Heart right ventricle (tissue), 16 donors: Measurements from ENCODE around the gene TRIM59. TPM values are rescaled to one million over a fixed set of nuclear protein-coding genes. Genes with fewer than 3 reads are reported as not detected.

ENCODE experiments used
- ATAC-seq, 8 donors: fragments of 200-7000 bp; cut with Tn5 transposase; one replicate each; pipeline ENCODE4 v1.9.1; 2020; ENCODE audit warnings: mild to moderate bottlenecking in 8 of 8, moderate library complexity in 8 of 8, moderate number of reproducible peaks in 1 of 8
- DNase-seq, 2 donors: peaks; one replicate each; pipeline ENCODE4 v3.0.0-alpha.2; 2020
- H3K27ac ChIP-seq, 10 donors: fragments of 200-600 bp; sonication (generic) in 2 of 10; one replicate each; pipeline versions ENCODE4 v1.5.0 to v1.8.0; 2020 to 2022; ENCODE audit warnings: mild to moderate bottlenecking in 3 of 10
- H3K27me3 ChIP-seq, 7 donors: fragments of 200-600 bp; one replicate each; pipeline ENCODE4 v1.8.0; 2021 to 2022; ENCODE audit warnings: mild to moderate bottlenecking in 2 of 7
- H3K36me3 ChIP-seq, 9 donors: fragments of 200-600 bp; sonication (generic) in 1 of 9; one replicate each; pipeline versions ENCODE4 v1.5.0 to v1.8.0; 2020 to 2022; ENCODE audit warnings: mild to moderate bottlenecking in 2 of 9
- H3K4me1 ChIP-seq, 9 donors: fragments of 200-600 bp; sonication (generic) in 1 of 9; one replicate each; pipeline versions ENCODE4 v1.5.0 to v1.8.0; 2020 to 2022; ENCODE audit warnings: mild to moderate bottlenecking in 4 of 9
- H3K4me3 ChIP-seq, 10 donors: fragments of 200-600 bp; sonication (generic) in 2 of 10; one replicate each; pipeline versions ENCODE4 v1.5.0 to v1.8.0; 2020 to 2022; ENCODE audit warnings: mild to moderate bottlenecking in 7 of 10, moderate library complexity in 2 of 10
- H3K9me3 ChIP-seq, 11 donors: fragments of 200-600 bp in 10 of 11; sonication (generic) in 2 of 11; one replicate each; pipeline versions ENCODE4 v1.5.0 to v1.8.0; 2013 to 2022; ENCODE audit warnings: mild to moderate bottlenecking in 2 of 11, control low read depth in 1 of 11, moderate library complexity in 1 of 11
- CTCF ChIP-seq, 9 donors: fragments of 200-600 bp; sonication (generic) in 2 of 9; IDR thresholded peaks; one replicate each; pipeline versions ENCODE4 v1.5.0 to v1.8.0; 2021 to 2022; ENCODE audit warnings: antibody characterized with exemption in 9 of 9, mild to moderate bottlenecking in 5 of 9, moderate library complexity in 1 of 9
- WGBS, 2 donors: extraction: QIAGEN DNeasy Blood & Tissue Kit; methylation state at CpG; one replicate each; pipeline ENCODE4 v1.1.7; 2013; ENCODE audit warnings: inconsistent platforms in 1 of 2; 5-methylcytosine and 5-hydroxymethylcytosine counted together
- intact Hi-C, 10 donors: fragments of 100-400 bp; cut with DNase I; formaldehyde crosslinking; loops; one replicate each; pipeline versions ENCODE4 v1.11.1 to v1.14.2; 2022
- polyA plus RNA-seq, 2 donors: library from polyadenylated mRNA; stranded (reverse); fragments of 200-250 nt; gene quantifications; one replicate each; pipeline ENCODE4 v1.2.3, GENCODE V29; 2013
- total RNA-seq, 10 donors: library from RNA; stranded (reverse); fragmentation: NEBNext Ultra II Directional in 3 of 10; extraction: Animal tissue kit (Norgen Biotek cat#: 25700) in 3 of 10; gene quantifications; one replicate each; pipeline versions ENCODE4 v1.2.1 to v1.2.4, GENCODE V29; 2021 to 2023
- donor health status: Arrhythmogenic right ventricular cardiomyopathy.
- donor health status: ischemic (EF 13 %, LVEDD 7.1; RV severe dilation, severe dysfunction).
- donor health status: healthy with polysubstance abuse.
- donor health status: DM: no; HTN: yes; CAD: no.
- donor health status: DM: no; HTN: no; CAD: no.
- donor health status: ischemic (EF 25% LVEDD 6.9; RV normal size, moderate dysfunction).
- donor health status: ischemic (EF 25% LVEDD 5.7; RV mildly dilated, moderate dysfunction).
- donor health status: healthy.
- donor health status: DM: yes; HTN: yes; CAD: no.
- donor health status: Ischemic cardiomyopathy.
- donor health status: ischemic (EF 35%, LVEDD 5.7; RV mildly dilated, moderate dysfunction).
- donor health status: nonischemic (EF 11% LVEDD 7.7; RV severe dilation, severe dysfunction).
- donor health status: DM: yes; HTN: yes; CAD: no.
- donor health status: PGD.
- donor health status: ischemic (EF 29% LVEDD 5.4; RV normal size, mild dysfunction).
- donor health status: nonischemic (EF 23%, LVEDD 6.1; RV moderate dilation, normal function).

Gene TRIM59
- total and polyA plus RNA-seq, 12 donors = 0.10 to 2.8 (median 0.32) TPM; not detected in 1

- Histone ChIP-seq H3K9me3 (no peaks in the 10 kb centered on the region), H3K27me3 (no peaks in the 10 kb centered on the region), H3K4me1 (peaks cover 2 to 55% (median 29%) of the 10 kb centered on the region in 9 donors), H3K4me3 (peak overlapping the region in 8 of 10 donors; percentile 72 to 88 (median 81)), H3K27ac (peak overlapping the region in 5 of 10 donors; percentile 6 to 91 (median 24)), H3K36me3 (peaks cover 0 to 31% (median 0%) of the 10 kb centered on the region in 9 donors)
- intact Hi-C loops = no loop called here
- DNase-seq (no peak), ATAC-seq (no peak)
- WGBS, 2 donors = 23 to 39% methylated on average over 11 of the region's 11 CpGs
- TF ChIP-seq CTCF (IDR thresholded peaks at IDR 0.05) = no peak
Observed at GRCh38 chr3:160402221-160403027, 47.2 kb downstream of the TRIM59 start.

GRCh38 chr3:160401291-160402095 lies 48.1 kb downstream of the TRIM59 start:
- WGBS, 2 donors = 8 to 14% methylated on average over 16 of the region's 16 CpGs
- Histone ChIP-seq H3K27ac (peak overlapping the region in 7 of 10 donors; percentile 74 to 95 (median 87)), H3K36me3 (peaks cover 0 to 22% (median 0%) of the 10 kb centered on the region in 9 donors), H3K27me3 (no peaks in the 10 kb centered on the region), H3K4me3 (peak overlapping the region; percentile 59 to 88 (median 81)), H3K9me3 (no peaks in the 10 kb centered on the region), H3K4me1 (peaks cover 2 to 55% (median 29%) of the 10 kb centered on the region in 9 donors)
- DNase-seq (peak in 1 of 2 donors; percentile 17), ATAC-seq (no peak)
- intact Hi-C loops = no loop called here
- TF ChIP-seq CTCF (IDR thresholded peaks at IDR 0.05) = no peak

GRCh38 chr3:160400702-160401150 lies 48.9 kb downstream of the TRIM59 start:
- TF ChIP-seq CTCF (IDR thresholded peaks at IDR 0.05) = no peak
- 0% methylated on average over 50 to 51 of the region's 51 CpGs for WGBS, 2 donors
- Histone ChIP-seq H3K4me3 (peak overlapping the region; percentile 59 to 88 (median 81)), H3K27ac (peak overlapping the region in 9 of 10 donors; percentile 70 to 95 (median 85)), H3K4me1 (peaks cover 2 to 55% (median 29%) of the 10 kb centered on the region in 9 donors), H3K9me3 (no peaks in the 10 kb centered on the region), H3K27me3 (no peaks in the 10 kb centered on the region), H3K36me3 (peaks cover 0 to 15% (median 0%) of the 10 kb centered on the region in 9 donors)
- DNase-seq = peak; percentile 9 to 31
- peak in 4 of 8 donors; percentile 5 to 41 (median 8) for ATAC-seq
- intact Hi-C loops = no loop called here
